ENCODE data around the gene ORM1. TPM values are rescaled to one million over a fixed set of nuclear protein-coding genes. Genes with fewer than 3 reads are reported as not detected.

Gene ORM1
- total RNA-seq, 4 donors from 2014 or later = 59.2 TPM; not detected in 3

DNA sequence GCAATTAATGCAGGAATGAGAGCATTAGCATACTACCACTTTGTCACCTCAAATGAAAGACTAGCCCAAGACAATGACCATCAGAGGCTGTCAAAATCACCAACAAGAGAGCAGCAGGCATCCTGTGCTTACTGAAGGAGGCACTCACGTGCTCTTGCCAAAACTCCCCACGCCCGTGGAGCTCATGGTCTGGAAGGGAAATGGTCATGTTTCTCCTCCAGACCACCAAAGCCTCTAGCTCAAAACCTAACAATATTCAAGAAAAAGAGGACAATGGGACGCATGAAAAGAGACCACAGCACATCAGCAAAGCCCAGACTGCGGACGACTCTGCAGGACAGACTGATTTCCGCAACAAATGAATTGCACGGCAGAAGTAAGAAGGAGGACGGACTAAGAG is 52.0 kb downstream of the ORM1 start:
- peaks cover 24% of the 10 kb centered on the region for H3K4me1 ChIP-seq
- H3K4me3 ChIP-seq = no peak overlapping the region
- peaks cover 35% of the 10 kb centered on the region for H3K36me3 ChIP-seq
- H3K27ac ChIP-seq = no peak overlapping the region
- 85% methylated on average over 9 of the region's 9 CpGs for WGBS
- no peaks in the 10 kb centered on the region for H3K9me3 ChIP-seq
- DNase-seq (ENCODE audit: low spot score in 2 of 2) = no peak
- TF ChIP-seq CTCF (IDR thresholded peaks at IDR 0.05) (no peak), POLR2AphosphoS5 (IDR thresholded peaks at IDR 0.05) (no peak), EP300 (IDR thresholded peaks at IDR 0.05) (no peak), POLR2A (IDR thresholded peaks at IDR 0.05) (no peak)
- H3K27me3 ChIP-seq = no peaks in the 10 kb centered on the region

- Histone ChIP-seq H3K4me3 (no peak overlapping the region), H3K4me1 (peaks cover 21% of the 10 kb centered on the region), H3K9me3 (no peaks in the 10 kb centered on the region), H3K27ac (no peak overlapping the region), H3K36me3 (peaks cover 36% of the 10 kb centered on the region), H3K27me3 (no peaks in the 10 kb centered on the region)
- no peak for DNase-seq (ENCODE audit: low spot score in 2 of 2)
- TF ChIP-seq POLR2A (IDR thresholded peaks at IDR 0.05) = no peak
- no peak for TF ChIP-seq EP300 (IDR thresholded peaks at IDR 0.05)
- TF ChIP-seq POLR2AphosphoS5 (IDR thresholded peaks at IDR 0.05) = no peak
- TF ChIP-seq CTCF (IDR thresholded peaks at IDR 0.05) = no peak
- 82% methylated on average over 9 of the region's 9 CpGs for WGBS
These were observed 52.7 kb downstream of the ORM1 start for GRCh38 chr9:114375386-114376175.

Other genes starting within 250 kb of the ORM1 start
- 1 to 10 TPM in 1 of 4 donors, not detected in 3; 3.6 TPM for gene AMBP, start 244.8 kb upstream of the ORM1 start, total RNA-seq
- 1 to 10 TPM; 1.1 to 3.1 (median 2.1) TPM for gene KIF12, start 223.8 kb upstream of the ORM1 start, total RNA-seq
- 10 to 100 TPM; 14.2 to 32.9 (median 20.7) TPM for gene COL27A1, start 167.6 kb upstream of the ORM1 start, total RNA-seq
- gene ORM2, start 6.8 kb downstream of the ORM1 start, total RNA-seq = 1 to 10 TPM in 1 of 4 donors, not detected in 3; 9.5 TPM
- gene AKNA, start 64.9 kb downstream of the ORM1 start, total RNA-seq = 10 to 100 TPM; 10.5 to 27.1 (median 14.4) TPM
- 10 to 100 TPM in 3 of 4 donors, 1 to 10 TPM in 1; 7.7 to 25.9 (median 14.8) TPM for gene WHRN, start 182.4 kb downstream of the ORM1 start, total RNA-seq